ENCODE data around the gene EDEM3.

The EDEM3 gene

GRCh38 chr1:184664042-184664660 lies 90.5 kb downstream of the EDEM3 start:
- no peak for DNase-seq

- DNase-seq = no peak
Measured at GRCh38 chr1:184661801-184662200, 92.9 kb downstream of the EDEM3 start.

- DNase-seq = no peak
Measured at GRCh38 chr1:184660462-184661191, 94.0 kb downstream of the EDEM3 start.

GRCh38 chr1:184658055-184658454 lies 96.6 kb downstream of the EDEM3 start:
- no peak for DNase-seq

- no peak for DNase-seq
Measured at GRCh38 chr1:184656221-184656620, 98.4 kb downstream of the EDEM3 start.

- no peak for DNase-seq
Measured at GRCh38 chr1:184655185-184655584, 99.5 kb downstream of the EDEM3 start.

GRCh38 chr1:184650177-184650866 lies 104.3 kb downstream of the EDEM3 start:
- DNase-seq = no peak

GRCh38 chr1:184649451-184649888 lies 105.2 kb downstream of the EDEM3 start:
- no peak for DNase-seq

- no peak for DNase-seq
Measured at GRCh38 chr1:184648856-184649201, 105.8 kb downstream of the EDEM3 start.

- no peak for DNase-seq
Measured at GRCh38 chr1:184648160-184648855, 106.3 kb downstream of the EDEM3 start.

GRCh38 chr1:184647471-184647870 lies 107.2 kb downstream of the EDEM3 start:
- no peak for DNase-seq

GRCh38 chr1:184646824-184647223 lies 107.8 kb downstream of the EDEM3 start:
- DNase-seq = no peak

- DNase-seq = no peak
Measured at GRCh38 chr1:184646178-184646701, 108.4 kb downstream of the EDEM3 start.

GRCh38 chr1:184644771-184645170 lies 109.9 kb downstream of the EDEM3 start:
- DNase-seq = no peak

- DNase-seq = no peak
Measured at GRCh38 chr1:184643661-184644060, 111.0 kb downstream of the EDEM3 start.

GRCh38 chr1:184641894-184642293 lies 112.8 kb downstream of the EDEM3 start:
- DNase-seq = no peak

GRCh38 chr1:184640505-184640904 lies 114.2 kb downstream of the EDEM3 start:
- no peak for DNase-seq
